SK-N-SH (cell line): ENCODE measurements around the gene PHOX2A.

ENCODE experiments used
- CTCF ChIP-seq: fragments of 200-600 bp; sonication (generic); IDR thresholded peaks from 2 replicates; pipeline ENCODE4 v1.6.1; 2017; ENCODE audit warnings: antibody characterized with exemption, mild to moderate bottlenecking, moderate library complexity
- FOXM1 ChIP-seq: IDR thresholded peaks from 2 replicates; pipeline ENCODE4 v1.4.0; 2012; ENCODE audit warnings: low read depth, mild to moderate bottlenecking
- GABPA ChIP-seq: IDR thresholded peaks from 2 replicates; pipeline ENCODE4 v1.4.0; 2012; ENCODE audit warnings: low read depth, mild to moderate bottlenecking
- MAX ChIP-seq: IDR thresholded peaks from 2 replicates; pipeline ENCODE4 v1.4.0; 2012; ENCODE audit warnings: low read depth

DNA sequence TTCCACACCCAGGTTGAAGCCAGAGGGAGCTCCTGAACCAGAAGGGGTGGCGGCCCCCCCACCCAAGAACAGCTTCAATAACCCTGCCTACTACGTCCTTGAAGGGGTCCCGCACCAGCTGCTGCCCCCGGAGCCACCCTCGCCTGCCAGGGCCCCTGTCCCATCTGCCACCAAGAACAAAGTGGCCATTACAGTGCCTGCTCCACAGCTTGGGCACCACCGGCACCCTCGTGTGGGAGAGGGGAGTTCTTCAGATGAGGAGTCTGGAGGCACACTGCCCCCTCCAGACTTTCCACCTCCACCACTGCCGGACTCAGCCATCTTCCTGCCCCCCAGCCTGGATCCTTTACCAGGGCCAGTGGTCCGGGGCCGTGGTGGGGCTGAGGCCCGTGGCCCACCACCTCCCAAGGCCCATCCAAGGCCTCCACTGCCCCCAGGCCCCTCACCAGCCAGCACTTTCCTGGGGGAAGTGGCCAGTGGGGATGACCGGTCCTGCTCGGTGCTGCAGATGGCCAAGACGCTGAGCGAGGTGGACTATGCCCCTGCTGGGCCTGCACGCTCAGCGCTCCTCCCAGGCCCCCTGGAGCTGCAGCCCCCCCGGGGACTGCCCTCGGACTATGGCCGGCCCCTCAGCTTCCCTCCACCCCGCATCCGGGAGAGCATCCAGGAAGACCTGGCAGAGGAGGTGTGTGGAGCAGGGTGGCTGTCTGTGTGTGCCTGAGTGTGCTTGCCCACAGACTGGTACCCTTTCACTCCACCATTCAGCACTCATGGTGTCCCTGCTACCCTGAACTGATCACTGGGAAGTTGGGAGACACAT lies 6.7 kb downstream of the PHOX2A start:
- no peak for TF ChIP-seq FOXM1
- TF ChIP-seq GABPA, result no peak
- TF ChIP-seq CTCF, result no peak
- no peak for TF ChIP-seq MAX
